Measurements from ENCODE around the gene FGF22. TPM values are rescaled to one million over a fixed set of nuclear protein-coding genes. Genes with fewer than 3 reads are reported as not detected.

FGF22 gene
- total and polyA plus RNA-seq, 10 of the 15 experiments (the other 5 are each of a cell fraction or from before 2014, with no cell fraction given): 0.05 TPM; not detected in 9

DNA sequence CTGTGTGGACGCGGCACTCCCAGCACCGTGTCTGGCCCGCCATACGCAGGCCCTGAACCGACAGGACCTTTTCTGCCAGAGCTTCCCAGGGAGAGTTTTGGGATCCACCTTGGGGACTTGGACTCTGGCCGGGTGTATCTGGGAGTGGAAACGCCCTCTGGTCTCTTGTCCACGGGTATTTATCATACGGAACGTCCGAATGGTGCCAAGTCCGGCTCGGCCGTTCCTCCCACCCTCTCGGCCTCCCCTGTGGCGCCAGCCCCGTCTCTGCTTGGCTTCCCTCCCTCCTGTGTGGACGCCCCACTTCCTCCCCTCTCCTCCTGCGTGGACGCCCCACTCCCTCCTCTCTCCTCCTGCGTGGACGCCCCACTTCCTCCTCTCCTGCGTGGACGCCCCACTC lies 37.9 kb upstream of the FGF22 start:
- Histone ChIP-seq H3K9me3 (replicated peaks; ENCODE audit: control insufficient read depth, insufficient read depth, low read length) (no peaks in the 10 kb centered on the region; the same call in 2 of the 3 replicates), H3K4me3 (no peak overlapping the region), H3K4me2 (ENCODE audit: control insufficient read depth, insufficient read depth) (no peak overlapping the region), H3K36me3 (ENCODE audit: control insufficient read depth in 2 of 2, insufficient read depth in 2 of 2, low read length in 1 of 2) (no peaks in the 10 kb centered on the region), H3K9ac (ENCODE audit: control insufficient read depth, insufficient read depth, low read length) (no peak overlapping the region), H4K20me1 (ENCODE audit: control insufficient read depth, insufficient read depth) (no peaks in the 10 kb centered on the region), H3K4me1 (ENCODE audit: control insufficient read depth, insufficient read depth, low read length) (no peaks in the 10 kb centered on the region), H3K27me3 (replicated peaks in 1 of 2; ENCODE audit: control insufficient read depth in 2 of 2, insufficient read depth in 2 of 2, low read length in 1 of 2) (no peaks in the 10 kb centered on the region; a peak in 1 of 4 replicates), H3K79me2 (ENCODE audit: control insufficient read depth, insufficient read depth, low read length) (no peaks in the 10 kb centered on the region), H3K27ac (ENCODE audit: control insufficient read depth, insufficient read depth) (no peak overlapping the region), H2AFZ (ENCODE audit: control insufficient read depth, low read depth, low read length) (no peak overlapping the region)
- DNase-seq (ENCODE audit: low read depth, low spot score): no peak
- WGBS (ENCODE audit: insufficient coverage, insufficient replicate concordance, low lambda C conversion rate, missing lambda C conversion rate): 72% methylated on average over 15 of the region's 25 CpGs
- TF ChIP-seq MYC (IDR thresholded peaks at IDR 0.05; ENCODE audit: insufficient read depth, insufficient read length, insufficient replicate concordance, low read length, severe bottlenecking): no peak
- TF ChIP-seq, protein P1, sequence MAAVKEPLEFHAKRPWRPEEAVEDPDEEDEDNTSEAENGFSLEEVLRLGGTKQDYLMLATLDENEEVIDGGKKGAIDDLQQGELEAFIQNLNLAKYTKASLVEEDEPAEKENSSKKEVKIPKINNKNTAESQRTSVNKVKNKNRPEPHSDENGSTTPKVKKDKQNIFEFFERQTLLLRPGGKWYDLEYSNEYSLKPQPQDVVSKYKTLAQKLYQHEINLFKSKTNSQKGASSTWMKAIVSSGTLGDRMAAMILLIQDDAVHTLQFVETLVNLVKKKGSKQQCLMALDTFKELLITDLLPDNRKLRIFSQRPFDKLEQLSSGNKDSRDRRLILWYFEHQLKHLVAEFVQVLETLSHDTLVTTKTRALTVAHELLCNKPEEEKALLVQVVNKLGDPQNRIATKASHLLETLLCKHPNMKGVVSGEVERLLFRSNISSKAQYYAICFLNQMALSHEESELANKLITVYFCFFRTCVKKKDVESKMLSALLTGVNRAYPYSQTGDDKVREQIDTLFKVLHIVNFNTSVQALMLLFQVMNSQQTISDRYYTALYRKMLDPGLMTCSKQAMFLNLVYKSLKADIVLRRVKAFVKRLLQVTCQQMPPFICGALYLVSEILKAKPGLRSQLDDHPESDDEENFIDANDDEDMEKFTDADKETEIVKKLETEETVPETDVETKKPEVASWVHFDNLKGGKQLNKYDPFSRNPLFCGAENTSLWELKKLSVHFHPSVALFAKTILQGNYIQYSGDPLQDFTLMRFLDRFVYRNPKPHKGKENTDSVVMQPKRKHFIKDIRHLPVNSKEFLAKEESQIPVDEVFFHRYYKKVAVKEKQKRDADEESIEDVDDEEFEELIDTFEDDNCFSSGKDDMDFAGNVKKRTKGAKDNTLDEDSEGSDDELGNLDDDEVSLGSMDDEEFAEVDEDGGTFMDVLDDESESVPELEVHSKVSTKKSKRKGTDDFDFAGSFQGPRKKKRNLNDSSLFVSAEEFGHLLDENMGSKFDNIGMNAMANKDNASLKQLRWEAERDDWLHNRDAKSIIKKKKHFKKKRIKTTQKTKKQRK (IDR thresholded peaks at IDR 0.05; ENCODE audit: low read depth, low read length): no peak
- ChIA-PET RAD21 (ENCODE audit: unreplicated experiment) (no interaction called here), POLR2A (no interaction called here), CTCF (no interaction called here), SMC1A (ENCODE audit: uncharacterized antibody, unreplicated experiment) (no interaction called here)
- ATAC-seq: no peak
- no peak for FAIRE-seq
- intact Hi-C loops (cut with micrococcal nuclease; ENCODE audit: unreplicated experiment): no loop called here
- no TSS peak for BruUV-seq (replicated peaks)
- in situ Hi-C loops (cut with MboI): no loop called here

All from GM12878 (cell line).